ENCODE data around the gene MIA. TPM values are rescaled to one million over a fixed set of nuclear protein-coding genes. Genes with fewer than 3 reads are reported as not detected.

The MIA gene
- total and polyA plus RNA-seq, 2 donors (not counting 1 experiment from before 2014, with no cell fraction given) = 0.99 TPM; not detected in 1

DNA sequence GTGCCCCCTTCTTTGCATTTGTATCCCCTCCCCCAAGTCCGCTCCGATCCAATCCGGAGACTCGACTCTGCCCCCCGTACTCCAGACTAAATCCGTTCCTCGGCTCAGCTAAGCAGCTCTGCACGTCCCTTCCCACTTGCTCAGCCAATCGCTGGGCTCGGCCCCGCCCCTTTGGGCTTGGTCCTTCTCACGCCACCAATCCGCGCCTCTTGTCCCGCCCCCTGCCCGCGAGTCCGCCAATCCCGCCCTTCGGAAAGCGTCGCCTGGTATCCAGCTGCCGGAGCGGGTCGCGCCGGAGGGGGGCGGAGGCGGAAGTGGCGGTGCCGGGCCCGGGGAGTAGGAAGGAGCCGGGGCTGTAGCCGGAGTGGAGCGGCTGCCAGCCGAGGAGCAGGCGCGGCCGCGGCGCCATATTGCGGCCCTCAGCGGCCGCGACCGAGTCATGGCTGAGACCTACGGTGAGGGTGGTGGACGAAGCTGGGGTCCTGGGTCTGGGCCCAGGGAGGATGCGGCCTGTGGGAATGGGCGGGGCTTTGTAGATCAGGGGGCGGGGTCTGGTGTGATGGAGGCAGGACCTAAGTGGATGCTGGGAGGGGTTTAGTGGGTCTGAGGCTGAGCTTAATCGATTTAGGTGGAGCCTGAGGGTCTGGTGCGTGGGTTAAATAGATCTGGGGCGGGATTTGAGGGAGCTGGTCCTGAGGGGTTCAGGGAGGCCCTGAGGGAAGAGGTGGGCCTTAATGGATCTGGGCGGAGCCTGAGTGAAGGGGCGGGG is 2.8 kb downstream of the MIA start, which contains the start of gene RAB4B:
Gene RAB4B (plus strand): TSS at position 311 of the 769 bp plus-strand sequence. CDS start 129 bp downstream, at position 440.
- H3K4me3 ChIP-seq (replicated peaks in 1 of 4; ENCODE audit: control extremely low read depth in 1 of 4, insufficient read depth in 1 of 4, low read depth in 3 of 4, low read length in 4 of 4) = peak within 1 kb of the TSS; percentile 64 to 86 (median 76)
- H3K4me1 ChIP-seq (ENCODE audit: control insufficient read depth, extremely low read depth, insufficient read depth, low read length) = peaks cover 11% of the 10 kb centered on the region
- no peak for TF ChIP-seq EZH2 (IDR thresholded peaks at IDR 0.05; ENCODE audit: low read length, missing control alignments)
- TF ChIP-seq, protein P1, sequence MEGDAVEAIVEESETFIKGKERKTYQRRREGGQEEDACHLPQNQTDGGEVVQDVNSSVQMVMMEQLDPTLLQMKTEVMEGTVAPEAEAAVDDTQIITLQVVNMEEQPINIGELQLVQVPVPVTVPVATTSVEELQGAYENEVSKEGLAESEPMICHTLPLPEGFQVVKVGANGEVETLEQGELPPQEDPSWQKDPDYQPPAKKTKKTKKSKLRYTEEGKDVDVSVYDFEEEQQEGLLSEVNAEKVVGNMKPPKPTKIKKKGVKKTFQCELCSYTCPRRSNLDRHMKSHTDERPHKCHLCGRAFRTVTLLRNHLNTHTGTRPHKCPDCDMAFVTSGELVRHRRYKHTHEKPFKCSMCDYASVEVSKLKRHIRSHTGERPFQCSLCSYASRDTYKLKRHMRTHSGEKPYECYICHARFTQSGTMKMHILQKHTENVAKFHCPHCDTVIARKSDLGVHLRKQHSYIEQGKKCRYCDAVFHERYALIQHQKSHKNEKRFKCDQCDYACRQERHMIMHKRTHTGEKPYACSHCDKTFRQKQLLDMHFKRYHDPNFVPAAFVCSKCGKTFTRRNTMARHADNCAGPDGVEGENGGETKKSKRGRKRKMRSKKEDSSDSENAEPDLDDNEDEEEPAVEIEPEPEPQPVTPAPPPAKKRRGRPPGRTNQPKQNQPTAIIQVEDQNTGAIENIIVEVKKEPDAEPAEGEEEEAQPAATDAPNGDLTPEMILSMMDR (conservative IDR thresholded peaks at IDR 0.05 in 1 of 2, IDR thresholded peaks at IDR 0.05 in 1 of 2; ENCODE audit: low read depth in 1 of 2, low read length in 2 of 2) = no peak
- H3K9ac ChIP-seq (ENCODE audit: insufficient read depth, low read length) = peak within 1 kb of the TSS; percentile 89
- H4K20me1 ChIP-seq (ENCODE audit: control insufficient read depth, extremely low read depth, insufficient read depth, low read length) = no peaks in the 10 kb centered on the region
- no peaks in the 10 kb centered on the region for H3K27me3 ChIP-seq (ENCODE audit: control insufficient read depth, insufficient read depth, low read length)
- DNase-seq (ENCODE audit: low read depth in 2 of 2) = peak; percentile 99 to 100
- H3K4me2 ChIP-seq (ENCODE audit: extremely low read depth, insufficient read depth, low read length) = peak within 1 kb of the TSS; percentile 99
- peak within 1 kb of the TSS; percentile 89 for H2AFZ ChIP-seq (ENCODE audit: low read length)
- no peaks in the 10 kb centered on the region for H3K79me2 ChIP-seq (ENCODE audit: control insufficient read depth, insufficient read depth, low read length)
- peaks cover 1% of the 10 kb centered on the region for H3K36me3 ChIP-seq (ENCODE audit: control insufficient read depth, insufficient read depth, low read length)
- H3K27ac ChIP-seq (ENCODE audit: insufficient read depth, low read length) = peak within 1 kb of the TSS; percentile 87
- no peaks in the 10 kb centered on the region for H3K9me3 ChIP-seq (ENCODE audit: control insufficient read depth, insufficient read depth, low read depth, low read length)

DNA sequence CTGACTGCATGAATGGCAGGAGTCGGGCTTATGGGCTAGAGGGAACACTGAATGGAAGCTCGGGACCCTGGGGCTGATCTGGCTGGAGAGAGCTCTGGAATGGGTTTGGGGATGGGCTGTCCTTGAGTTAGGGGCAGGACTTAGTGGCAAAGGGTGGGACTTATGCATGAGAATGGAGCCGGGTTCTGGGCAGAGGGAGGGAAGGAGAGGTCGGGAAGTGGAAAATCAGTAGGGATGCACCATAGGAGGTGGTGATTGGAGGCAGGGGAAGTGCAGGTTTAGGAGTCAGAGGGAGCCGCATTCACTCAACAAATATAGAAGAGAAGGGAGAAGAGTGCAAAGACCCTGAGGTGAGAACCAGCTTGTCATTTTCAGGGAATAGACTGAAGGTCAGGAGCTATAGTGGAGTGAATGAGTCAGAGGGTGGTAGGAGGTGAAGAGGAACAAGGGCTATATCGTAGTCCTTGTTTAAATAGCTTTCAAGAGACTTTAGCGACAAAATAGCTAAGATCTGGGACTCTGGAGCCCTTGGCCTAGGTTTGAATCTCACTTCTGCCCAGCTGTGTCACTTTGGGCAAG is 3.5 kb downstream of the MIA start:
- DNase-seq (ENCODE audit: low read depth in 2 of 2) = no peak
- peak overlapping the region; percentile 87 for H3K27ac ChIP-seq (ENCODE audit: insufficient read depth, low read length)
- H3K9ac ChIP-seq (ENCODE audit: insufficient read depth, low read length) = peak overlapping the region; percentile 89

DNA sequence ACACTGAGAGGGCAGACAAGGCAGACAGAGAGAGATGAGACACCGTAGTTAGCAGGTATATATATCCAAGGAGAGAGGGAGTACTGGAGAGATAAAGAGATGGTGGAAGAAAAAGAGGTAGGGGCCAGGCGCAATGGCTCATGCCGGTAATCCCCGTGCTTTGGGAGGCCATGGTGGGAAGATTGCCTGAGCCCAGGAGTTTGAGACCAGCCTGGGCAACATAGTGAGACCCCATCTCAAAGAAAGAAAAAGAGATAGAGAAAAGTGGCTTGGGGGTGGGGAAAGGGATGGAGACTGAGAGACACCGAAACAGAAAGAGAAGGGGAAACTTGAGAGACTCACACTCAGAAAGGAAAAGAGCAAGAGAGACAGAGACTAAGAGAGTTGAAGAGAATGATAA is 5.3 kb downstream of the MIA start:
- H3K4me1 ChIP-seq (ENCODE audit: control insufficient read depth, extremely low read depth, insufficient read depth, low read length) = peaks cover 11% of the 10 kb centered on the region
- H3K79me2 ChIP-seq (ENCODE audit: control insufficient read depth, insufficient read depth, low read length) = no peaks in the 10 kb centered on the region
- H2AFZ ChIP-seq (ENCODE audit: low read length) = no peak overlapping the region
- H3K4me3 ChIP-seq (replicated peaks in 1 of 4; ENCODE audit: control extremely low read depth in 1 of 4, insufficient read depth in 1 of 4, low read depth in 3 of 4, low read length in 4 of 4) = no peak overlapping the region
- H3K4me2 ChIP-seq (ENCODE audit: extremely low read depth, insufficient read depth, low read length) = no peak overlapping the region
- H3K27me3 ChIP-seq (ENCODE audit: control insufficient read depth, insufficient read depth, low read length) = no peaks in the 10 kb centered on the region
- H3K27ac ChIP-seq (ENCODE audit: insufficient read depth, low read length) = no peak overlapping the region
- DNase-seq (ENCODE audit: low read depth in 2 of 2) = no peak
- H3K9ac ChIP-seq (ENCODE audit: insufficient read depth, low read length) = no peak overlapping the region
- no peaks in the 10 kb centered on the region for H3K9me3 ChIP-seq (ENCODE audit: control insufficient read depth, insufficient read depth, low read depth, low read length)
- H4K20me1 ChIP-seq (ENCODE audit: control insufficient read depth, extremely low read depth, insufficient read depth, low read length) = no peaks in the 10 kb centered on the region
- H3K36me3 ChIP-seq (ENCODE audit: control insufficient read depth, insufficient read depth, low read length) = peaks cover 1% of the 10 kb centered on the region
- no peak for TF ChIP-seq EZH2 (IDR thresholded peaks at IDR 0.05; ENCODE audit: low read length, missing control alignments)
- TF ChIP-seq, protein P1 (conservative IDR thresholded peaks at IDR 0.05 in 1 of 2, IDR thresholded peaks at IDR 0.05 in 1 of 2; ENCODE audit: low read depth in 1 of 2, low read length in 2 of 2) = no peak

More for the DNA sequence above, 3.5 kb downstream of the MIA start:
- Histone ChIP-seq H3K27me3 (ENCODE audit: control insufficient read depth, insufficient read depth, low read length) (no peaks in the 10 kb centered on the region), H3K9me3 (ENCODE audit: control insufficient read depth, insufficient read depth, low read depth, low read length) (no peaks in the 10 kb centered on the region), H3K4me1 (ENCODE audit: control insufficient read depth, extremely low read depth, insufficient read depth, low read length) (peaks cover 11% of the 10 kb centered on the region), H3K4me3 (replicated peaks in 1 of 4; ENCODE audit: control extremely low read depth in 1 of 4, insufficient read depth in 1 of 4, low read depth in 3 of 4, low read length in 4 of 4) (peak overlapping the region; percentile 62 to 84 (median 66)), H2AFZ (ENCODE audit: low read length) (peak overlapping the region; percentile 35), H3K79me2 (ENCODE audit: control insufficient read depth, insufficient read depth, low read length) (no peaks in the 10 kb centered on the region), H3K36me3 (ENCODE audit: control insufficient read depth, insufficient read depth, low read length) (peaks cover 1% of the 10 kb centered on the region), H3K4me2 (ENCODE audit: extremely low read depth, insufficient read depth, low read length) (peak overlapping the region; percentile 74), H4K20me1 (ENCODE audit: control insufficient read depth, extremely low read depth, insufficient read depth, low read length) (no peaks in the 10 kb centered on the region)
- TF ChIP-seq, protein P1 (conservative IDR thresholded peaks at IDR 0.05 in 1 of 2, IDR thresholded peaks at IDR 0.05 in 1 of 2; ENCODE audit: low read depth in 1 of 2, low read length in 2 of 2) = no peak

Measured in fibroblast of lung (primary cell).